Mesenchymal stem cell (in vitro differentiated cells and primary cell): Measurements from ENCODE around the gene FHOD3.

Experiments used
- DNase-seq: peaks from one replicate; pipeline ENCODE4 v3.0.0-alpha.2; 2013
- H2AFZ ChIP-seq: one replicate; pipeline ENCODE4 v1.6.1; 2013; ENCODE audit warnings: low read depth, mild to moderate bottlenecking, control low read depth, inconsistent platforms, low read length, moderate library complexity
- H2AK5ac ChIP-seq: 2 replicates; pipeline ENCODE4 v1.6.1; 2013; ENCODE audit warnings: low read length, moderate library complexity, mild to moderate bottlenecking, inconsistent platforms; ENCODE audit not compliant: severe bottlenecking
- H2BK120ac ChIP-seq: one replicate; pipeline ENCODE4 v1.6.1; 2013; ENCODE audit warnings: low read depth, mild to moderate bottlenecking, inconsistent platforms, low read length, moderate library complexity
- H2BK12ac ChIP-seq, 2 experiments: one replicate each; pipeline ENCODE4 v1.6.1; 2013; ENCODE audit warnings: inconsistent platforms in 2 of 2, low read length in 2 of 2, mild to moderate bottlenecking in 2 of 2, moderate library complexity in 2 of 2, control low read depth in 1 of 2
- H2BK15ac ChIP-seq: one replicate; pipeline ENCODE4 v1.6.1; 2013; ENCODE audit warnings: mild to moderate bottlenecking, low read depth, inconsistent platforms; ENCODE audit not compliant: poor library complexity, severe bottlenecking
- H2BK5ac ChIP-seq: 2 replicates; pipeline ENCODE4 v1.6.1; 2013; ENCODE audit warnings: low read depth, mild to moderate bottlenecking, low read length, control low read depth, inconsistent platforms; ENCODE audit not compliant: poor library complexity, severe bottlenecking
- H3K14ac ChIP-seq, 2 experiments: one replicate each; pipeline ENCODE4 v1.6.1; 2013; ENCODE audit warnings: inconsistent platforms in 2 of 2, low read length in 2 of 2, control low read depth in 1 of 2, mild to moderate bottlenecking in 1 of 2, moderate library complexity in 1 of 2
- H3K18ac ChIP-seq, 2 experiments: one replicate each; pipeline ENCODE4 v1.6.1; 2013; ENCODE audit warnings: inconsistent platforms in 2 of 2, low read length in 2 of 2, control low read depth in 1 of 2, low read depth in 1 of 2, mild to moderate bottlenecking in 1 of 2
- H3K23ac ChIP-seq, 2 experiments: one replicate each; pipeline ENCODE4 v1.6.1; 2013; ENCODE audit warnings: inconsistent platforms in 2 of 2, low read length in 2 of 2, mild to moderate bottlenecking in 2 of 2, moderate library complexity in 2 of 2, control low read depth in 1 of 2
- H3K27ac ChIP-seq: 2 replicates; pipeline ENCODE4 v1.5.1; 2013; ENCODE audit warnings: mild to moderate bottlenecking, moderate library complexity, low read length, control low read depth, inconsistent platforms; ENCODE audit not compliant: poor library complexity, severe bottlenecking
- H3K27me3 ChIP-seq, 2 experiments: 2 replicates each; pipeline versions ENCODE4 v1.6.1 to v1.7.0; 2013; ENCODE audit warnings: low read length in 2 of 2, mild to moderate bottlenecking in 2 of 2, moderate library complexity in 2 of 2, control low read depth in 1 of 2, inconsistent platforms in 1 of 2; ENCODE audit not compliant: control insufficient read depth in 1 of 2, insufficient read depth in 1 of 2
- H3K36me3 ChIP-seq, 2 experiments: 2 replicates each; pipeline versions ENCODE4 v1.6.1 to v1.7.0; 2013; ENCODE audit warnings: low read length in 2 of 2, control low read depth in 1 of 2, inconsistent platforms in 1 of 2, low read depth in 1 of 2, mild to moderate bottlenecking in 1 of 2; ENCODE audit not compliant: insufficient read depth in 2 of 2, control insufficient read depth in 1 of 2
- H3K4ac ChIP-seq, 2 experiments: one replicate each; pipeline ENCODE4 v1.6.1; 2013; ENCODE audit warnings: inconsistent platforms in 2 of 2, low read length in 2 of 2, mild to moderate bottlenecking in 2 of 2, moderate library complexity in 2 of 2, control low read depth in 1 of 2, low read depth in 1 of 2
- H3K4me1 ChIP-seq: 2 replicates; pipeline ENCODE4 v1.6.1; 2013; ENCODE audit warnings: low read depth, low read length, control low read depth; ENCODE audit not compliant: control insufficient read depth, insufficient read depth
- H3K4me2 ChIP-seq: 2 replicates; pipeline ENCODE4 v1.6.1; 2013; ENCODE audit warnings: low read length, mild to moderate bottlenecking, inconsistent platforms; ENCODE audit not compliant: poor library complexity, severe bottlenecking
- H3K4me3 ChIP-seq, 2 experiments: 2 replicates each; pipeline versions ENCODE4 v1.5.1 to v1.7.0; 2013; ENCODE audit warnings: low read length in 2 of 2, mild to moderate bottlenecking in 2 of 2, control low read depth in 1 of 2, low read depth in 1 of 2; ENCODE audit not compliant: insufficient read depth in 1 of 2
- H3K79me1 ChIP-seq: replicated peaks from 2 replicates; pipeline ENCODE4 v1.6.1; 2013; ENCODE audit warnings: mild to moderate bottlenecking, control low read depth, low read length, inconsistent platforms; ENCODE audit not compliant: poor library complexity, severe bottlenecking
- H3K9ac ChIP-seq: 2 replicates; pipeline ENCODE4 v1.7.0; 2013; ENCODE audit warnings: mild to moderate bottlenecking, low read length, moderate library complexity
- H3K9me3 ChIP-seq: 2 replicates; pipeline ENCODE4 v1.7.0; 2013; ENCODE audit warnings: mild to moderate bottlenecking, low read length; ENCODE audit not compliant: control insufficient read depth
- H4K8ac ChIP-seq: one replicate; pipeline ENCODE4 v1.6.1; 2013; ENCODE audit warnings: inconsistent platforms, mild to moderate bottlenecking, low read length, moderate library complexity
- H4K91ac ChIP-seq: one replicate; pipeline ENCODE4 v1.6.1; 2013; ENCODE audit warnings: mild to moderate bottlenecking, low read length, inconsistent platforms
- WGBS: methylation state at CpG from one replicate; pipeline ENCODE4 v1.1.7; 2013; ENCODE audit warnings: mixed read lengths; 5-methylcytosine and 5-hydroxymethylcytosine counted together

FHOD3 gene

DNA sequence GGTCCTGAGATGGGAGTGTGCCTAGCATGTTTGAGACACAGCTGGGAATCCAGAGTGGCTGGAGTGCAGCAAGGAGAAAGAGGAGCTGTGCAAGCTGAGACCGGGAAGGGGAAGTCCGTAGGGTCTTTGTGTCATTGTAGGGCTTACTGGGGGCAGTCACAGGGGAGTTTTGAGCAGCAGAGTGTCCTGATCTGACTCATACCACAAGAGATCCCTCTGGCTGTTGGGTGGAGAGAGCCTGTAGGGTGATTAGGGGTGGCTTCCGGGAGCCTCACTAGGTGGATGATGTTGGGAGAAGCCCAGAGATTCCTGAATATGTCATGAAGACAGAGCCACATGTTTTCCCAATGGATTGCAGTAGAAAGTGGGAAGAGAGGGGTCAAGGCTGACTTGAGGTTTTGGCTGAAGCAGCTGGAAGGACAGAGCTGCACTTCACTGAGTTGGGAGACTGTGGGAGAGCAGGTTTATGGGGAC lies 30.9 kb downstream of the FHOD3 start:
- Histone ChIP-seq H3K18ac (no peak overlapping the region), H2BK120ac (no peak overlapping the region), H3K4me3 (no peak overlapping the region), H4K91ac (no peak overlapping the region), H3K9ac (no peak overlapping the region), H3K23ac (no peak overlapping the region), H3K27ac (no peak overlapping the region), H3K9me3 (no peaks in the 10 kb centered on the region), H3K79me1 (peaks cover 48% of the 10 kb centered on the region), H2AFZ (no peak overlapping the region), H4K8ac (no peak overlapping the region), H3K36me3 (peaks cover 0 to 3% of the 10 kb centered on the region in 2 experiments), H3K4me2 (no peak overlapping the region), H2BK15ac (no peak overlapping the region), H3K27me3 (no peaks in the 10 kb centered on the region), H3K4ac (no peak overlapping the region), H2BK12ac (no peak overlapping the region), H3K14ac (no peak overlapping the region), H2BK5ac (no peak overlapping the region), H3K4me1 (peaks cover 26% of the 10 kb centered on the region), H2AK5ac (peak overlapping the region; percentile 40)
- 91% methylated on average over 3 of the region's 3 CpGs for WGBS
- no peak for DNase-seq

DNA sequence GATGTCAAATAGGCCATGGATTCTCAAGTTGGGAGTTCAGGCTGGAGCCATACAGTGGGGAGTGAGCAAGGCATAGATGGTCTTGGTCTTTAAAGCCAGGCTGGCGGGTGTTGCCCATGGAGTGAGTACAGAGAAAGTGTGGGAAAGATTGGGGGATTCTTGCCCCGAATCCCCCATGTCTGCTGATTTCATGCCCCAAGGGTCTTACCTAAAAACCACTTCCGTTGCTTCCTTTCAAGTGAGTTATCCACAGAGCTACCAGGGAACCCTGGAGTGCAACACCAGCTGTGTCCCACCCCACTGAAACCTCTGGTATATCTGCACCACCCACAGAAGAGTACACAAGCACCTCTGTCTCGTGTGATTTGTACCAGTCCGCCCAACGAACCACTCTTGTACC lies 31.4 kb downstream of the FHOD3 start:
- WGBS: 80% methylated on average over 6 of the region's 6 CpGs
- no peaks in the 10 kb centered on the region for H3K27me3 ChIP-seq
- no peak overlapping the region for H2AK5ac ChIP-seq
- no peak overlapping the region for H3K4me3 ChIP-seq
- no peaks in the 10 kb centered on the region for H3K9me3 ChIP-seq
- no peak overlapping the region for H2BK5ac ChIP-seq
- no peak overlapping the region for H3K23ac ChIP-seq
- H3K18ac ChIP-seq: no peak overlapping the region
- H3K4ac ChIP-seq: no peak overlapping the region
- no peak overlapping the region for H4K8ac ChIP-seq
- H3K4me1 ChIP-seq: peaks cover 27% of the 10 kb centered on the region
- DNase-seq: no peak
- no peak overlapping the region for H3K9ac ChIP-seq
- no peak overlapping the region for H2AFZ ChIP-seq
- no peak overlapping the region for H2BK120ac ChIP-seq
- peaks cover 0 to 3% of the 10 kb centered on the region in 2 experiments for H3K36me3 ChIP-seq
- peaks cover 49% of the 10 kb centered on the region for H3K79me1 ChIP-seq
- no peak overlapping the region for H3K4me2 ChIP-seq
- H2BK12ac ChIP-seq: no peak overlapping the region
- no peak overlapping the region for H3K14ac ChIP-seq
- H3K27ac ChIP-seq: no peak overlapping the region
- H2BK15ac ChIP-seq: no peak overlapping the region
- H4K91ac ChIP-seq: no peak overlapping the region

DNA sequence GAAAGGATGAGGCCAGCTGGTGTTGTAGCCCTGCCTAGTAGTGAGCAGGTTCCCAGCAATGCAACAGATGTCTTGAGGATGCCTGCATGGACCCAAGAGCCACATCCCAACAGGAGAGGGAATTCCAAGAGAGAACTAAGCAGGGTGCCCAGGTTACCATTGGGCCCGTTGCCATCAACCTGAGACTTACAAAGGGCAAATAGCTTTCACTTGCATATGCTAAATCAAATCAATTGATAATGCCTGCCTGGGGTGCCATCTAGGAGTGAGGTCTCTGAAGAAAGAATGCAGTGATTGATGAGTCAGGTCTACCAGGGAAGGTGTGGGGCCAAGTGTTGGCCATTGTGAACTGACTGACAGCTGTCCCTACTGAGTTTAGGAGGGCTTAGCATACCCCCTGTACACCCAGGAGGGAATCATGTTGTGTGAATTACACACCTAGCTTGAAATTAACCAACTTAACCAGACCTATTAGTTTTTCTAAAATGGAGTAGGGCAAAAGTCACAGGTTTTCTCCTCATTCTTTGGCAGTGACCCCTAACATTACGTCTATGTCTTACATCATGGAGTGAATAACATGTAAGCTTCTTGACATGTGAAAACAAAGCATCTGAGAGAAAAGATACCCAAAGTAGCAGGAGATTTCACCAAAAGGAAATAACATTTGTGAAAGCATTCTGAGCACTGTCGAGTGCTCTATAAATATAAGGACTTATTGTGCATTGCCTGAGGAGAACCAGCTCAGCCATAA lies 32.3 kb downstream of the FHOD3 start:
- Histone ChIP-seq H4K8ac (no peak overlapping the region), H2AK5ac (peak overlapping the region; percentile 49), H3K4me2 (no peak overlapping the region), H2BK12ac (no peak overlapping the region), H2BK5ac (no peak overlapping the region), H2BK120ac (no peak overlapping the region), H3K23ac (no peak overlapping the region), H3K27me3 (no peaks in the 10 kb centered on the region), H3K36me3 (peaks cover 0 to 3% of the 10 kb centered on the region in 2 experiments), H4K91ac (no peak overlapping the region), H3K18ac (no peak overlapping the region), H2AFZ (no peak overlapping the region), H3K79me1 (peaks cover 52% of the 10 kb centered on the region), H3K9me3 (no peaks in the 10 kb centered on the region), H3K4me3 (no peak overlapping the region), H2BK15ac (no peak overlapping the region), H3K14ac (no peak overlapping the region), H3K4me1 (peaks cover 27% of the 10 kb centered on the region), H3K27ac (no peak overlapping the region), H3K4ac (no peak overlapping the region), H3K9ac (no peak overlapping the region)
- WGBS: 100% methylated on average over 2 of the region's 3 CpGs
- DNase-seq: no peak

DNA sequence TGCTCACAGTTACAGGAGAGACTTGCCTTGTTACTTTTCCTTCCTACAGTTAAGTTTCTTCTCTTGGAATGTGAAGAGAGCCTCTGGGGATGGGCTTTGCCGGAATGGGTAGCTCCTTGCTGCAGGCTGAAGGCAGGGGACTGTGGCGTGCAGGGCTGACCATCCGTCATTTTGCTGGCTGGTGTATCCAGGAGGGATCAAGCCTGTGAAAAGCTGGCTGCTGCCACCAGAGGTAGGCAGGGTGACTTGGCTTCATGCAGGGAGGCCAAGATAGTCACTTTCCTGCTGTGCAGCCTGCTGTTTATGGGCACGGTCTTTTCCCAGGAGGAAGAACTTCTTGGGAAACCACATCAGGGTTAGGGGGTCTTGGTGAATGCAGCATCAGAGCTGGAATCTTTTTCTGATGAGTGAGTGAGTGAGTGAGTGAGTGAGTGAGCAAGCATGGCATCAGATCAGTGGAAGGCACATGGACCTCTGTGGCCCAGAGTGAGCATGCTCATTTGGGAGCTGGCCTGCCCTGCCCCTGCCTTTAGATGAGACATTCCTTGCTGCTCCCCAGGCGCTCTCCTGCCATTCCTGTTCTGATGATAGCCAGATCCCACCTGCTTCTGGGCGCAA lies 33.0 kb downstream of the FHOD3 start:
- 77% methylated on average over 5 of the region's 6 CpGs for WGBS

More for the DNA sequence above, 33.0 kb downstream of the FHOD3 start:
- H3K14ac ChIP-seq: no peak overlapping the region
- no peak overlapping the region for H3K18ac ChIP-seq
- no peak overlapping the region for H2BK120ac ChIP-seq
- H3K27me3 ChIP-seq: no peaks in the 10 kb centered on the region
- H2BK5ac ChIP-seq: no peak overlapping the region
- H2BK12ac ChIP-seq: no peak overlapping the region
- no peak overlapping the region for H3K4me3 ChIP-seq
- H3K9ac ChIP-seq: no peak overlapping the region
- H3K23ac ChIP-seq: no peak overlapping the region
- no peak overlapping the region for H3K4ac ChIP-seq
- no peak overlapping the region for H2BK15ac ChIP-seq
- H3K4me2 ChIP-seq: no peak overlapping the region
- peaks cover 27% of the 10 kb centered on the region for H3K4me1 ChIP-seq
- no peak overlapping the region for H2AFZ ChIP-seq
- peaks cover 51% of the 10 kb centered on the region for H3K79me1 ChIP-seq
- H3K27ac ChIP-seq: peak overlapping the region; percentile 79
- H2AK5ac ChIP-seq: peak overlapping the region; percentile 7
- H3K36me3 ChIP-seq: peaks cover 0 to 3% of the 10 kb centered on the region in 2 experiments
- no peak overlapping the region for H4K8ac ChIP-seq
- no peaks in the 10 kb centered on the region for H3K9me3 ChIP-seq
- H4K91ac ChIP-seq: no peak overlapping the region
- DNase-seq: no peak
